ENCODE data around the gene OPCML. TPM values are rescaled to one million over a fixed set of nuclear protein-coding genes. Genes with fewer than 3 reads are reported as not detected.

OPCML gene
- total and polyA plus RNA-seq, 2 donors (not counting 1 experiment from before 2014, with no cell fraction given) = not detected

DNA sequence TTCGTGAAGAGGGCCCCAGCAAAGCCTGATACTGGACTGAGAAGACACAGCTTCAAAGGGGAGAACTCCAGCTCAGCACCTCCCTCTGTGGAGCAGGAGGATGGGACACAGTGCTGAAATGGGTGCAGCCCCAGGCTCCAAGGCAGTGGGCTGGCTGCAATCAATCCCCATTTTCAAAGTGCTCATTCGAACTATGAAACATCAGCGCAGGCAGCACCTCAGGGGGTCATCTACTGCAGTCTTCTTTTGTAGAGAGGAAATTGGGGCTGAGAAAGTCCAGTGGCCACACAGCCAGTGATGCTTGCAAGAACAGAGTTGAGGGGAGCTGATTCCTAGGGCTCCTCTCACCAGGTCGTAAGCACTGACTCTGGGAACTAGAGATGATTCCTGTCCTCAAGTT is 25.1 kb downstream of the OPCML start:
- H3K9me3 Mint-ChIP-seq (ENCODE audit: insufficient read depth) = no peaks in the 10 kb centered on the region
- intact Hi-C loops (cut with micrococcal nuclease) = no loop called here
- no peaks in the 10 kb centered on the region for H3K27me3 Mint-ChIP-seq
- no peaks in the 10 kb centered on the region for H3K36me3 ChIP-seq (replicated peaks in 1 of 2; ENCODE audit: control extremely low read depth in 1 of 2, control insufficient read depth in 1 of 2, extremely low read depth in 1 of 2, insufficient read depth in 2 of 2, low read length in 1 of 2)
- no peak for TF ChIP-seq EZH2 (IDR thresholded peaks at IDR 0.05; ENCODE audit: borderline replicate concordance, insufficient read depth, low read depth, low read length, poor library complexity, severe bottlenecking)
- TF ChIP-seq, protein P1, sequence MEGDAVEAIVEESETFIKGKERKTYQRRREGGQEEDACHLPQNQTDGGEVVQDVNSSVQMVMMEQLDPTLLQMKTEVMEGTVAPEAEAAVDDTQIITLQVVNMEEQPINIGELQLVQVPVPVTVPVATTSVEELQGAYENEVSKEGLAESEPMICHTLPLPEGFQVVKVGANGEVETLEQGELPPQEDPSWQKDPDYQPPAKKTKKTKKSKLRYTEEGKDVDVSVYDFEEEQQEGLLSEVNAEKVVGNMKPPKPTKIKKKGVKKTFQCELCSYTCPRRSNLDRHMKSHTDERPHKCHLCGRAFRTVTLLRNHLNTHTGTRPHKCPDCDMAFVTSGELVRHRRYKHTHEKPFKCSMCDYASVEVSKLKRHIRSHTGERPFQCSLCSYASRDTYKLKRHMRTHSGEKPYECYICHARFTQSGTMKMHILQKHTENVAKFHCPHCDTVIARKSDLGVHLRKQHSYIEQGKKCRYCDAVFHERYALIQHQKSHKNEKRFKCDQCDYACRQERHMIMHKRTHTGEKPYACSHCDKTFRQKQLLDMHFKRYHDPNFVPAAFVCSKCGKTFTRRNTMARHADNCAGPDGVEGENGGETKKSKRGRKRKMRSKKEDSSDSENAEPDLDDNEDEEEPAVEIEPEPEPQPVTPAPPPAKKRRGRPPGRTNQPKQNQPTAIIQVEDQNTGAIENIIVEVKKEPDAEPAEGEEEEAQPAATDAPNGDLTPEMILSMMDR (IDR thresholded peaks at IDR 0.05) = no peak
- H3K27ac Mint-ChIP-seq = no peak overlapping the region
- H3K4me3 Mint-ChIP-seq = no peak overlapping the region
- ChIA-PET CTCF (no interaction called here), POLR2A (no interaction called here)
- H3K4me2 ChIP-seq (replicated peaks; ENCODE audit: low read depth, low read length, poor library complexity, severe bottlenecking) = no peak overlapping the region
- WGBS (ENCODE audit: insufficient coverage) = 91% methylated on average over 4 of the region's 4 CpGs
- DNase-seq (no peak), ATAC-seq (ENCODE audit: low read depth) (no peak)
- no peaks in the 10 kb centered on the region for H3K4me1 ChIP-seq (ENCODE audit: control insufficient read depth in 2 of 2, insufficient read depth in 2 of 2, low read length in 2 of 2)
- no peak overlapping the region for H2AFZ ChIP-seq (ENCODE audit: insufficient read depth, low read depth, low read length, poor library complexity, severe bottlenecking)
- peaks cover 0 to 6% (median 0%) of the 10 kb centered on the region in 3 donors for H3K9me3 ChIP-seq (ENCODE audit: control extremely low read depth in 1 of 3, control insufficient read depth in 2 of 3, insufficient read depth in 1 of 3, low read length in 2 of 3)
- H3K27ac ChIP-seq (ENCODE audit: low read length in 2 of 2) = no peak overlapping the region
- H3K4me1 Mint-ChIP-seq = no peaks in the 10 kb centered on the region
- no peak overlapping the region for H3K4me3 ChIP-seq (ENCODE audit: control extremely low read depth in 1 of 5, extremely low read depth in 1 of 5, insufficient read depth in 1 of 5, low read depth in 2 of 5, low read length in 4 of 5)
- no peak overlapping the region for H3K9ac ChIP-seq (ENCODE audit: low read length)
- no peaks in the 10 kb centered on the region for H3K27me3 ChIP-seq (replicated peaks in 1 of 4; ENCODE audit: control extremely low read depth in 1 of 4, control insufficient read depth in 3 of 4, insufficient read depth in 4 of 4, low read length in 3 of 4)
- H4K20me1 ChIP-seq (ENCODE audit: control insufficient read depth, insufficient read depth, low read length, poor library complexity, severe bottlenecking) = no peaks in the 10 kb centered on the region
- H3K79me2 ChIP-seq (ENCODE audit: control insufficient read depth, insufficient read depth, low read length) = no peaks in the 10 kb centered on the region

DNA sequence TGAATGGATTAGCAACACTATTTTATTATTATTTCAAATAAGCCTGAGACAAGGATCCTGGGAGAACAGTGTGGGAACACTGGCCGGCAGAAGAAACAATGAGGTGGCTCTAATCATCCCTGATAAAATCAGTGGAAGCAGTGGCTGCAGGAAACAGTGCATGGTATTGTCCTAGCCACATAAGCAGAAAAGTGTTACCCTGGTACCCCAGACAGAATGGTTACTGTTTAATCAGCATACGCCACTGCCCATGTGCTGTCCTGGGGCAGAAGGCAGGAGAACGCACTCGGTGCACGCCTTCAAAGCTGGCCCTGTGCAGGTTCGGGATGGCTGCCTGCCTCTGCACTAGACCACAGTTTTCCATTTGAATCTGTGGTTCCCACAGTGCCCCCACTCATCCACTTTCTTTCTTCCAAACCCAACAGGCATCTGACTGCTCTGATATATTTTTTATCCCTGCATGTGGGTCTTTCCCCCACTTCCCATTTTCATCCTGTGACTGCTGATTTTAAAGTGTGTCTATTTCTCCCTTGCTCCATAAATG is 25.7 kb downstream of the OPCML start:
- Mint-ChIP-seq H3K27me3 (no peaks in the 10 kb centered on the region), H3K4me3 (no peak overlapping the region), H3K27ac (no peak overlapping the region), H3K9me3 (ENCODE audit: insufficient read depth) (no peaks in the 10 kb centered on the region), H3K4me1 (no peaks in the 10 kb centered on the region)
- no peaks in the 10 kb centered on the region for H3K4me1 ChIP-seq (ENCODE audit: control insufficient read depth in 2 of 2, insufficient read depth in 2 of 2, low read length in 2 of 2)
- no peak overlapping the region for H3K27ac ChIP-seq (ENCODE audit: low read length in 2 of 2)
- ATAC-seq (ENCODE audit: low read depth) = no peak
- H3K9me3 ChIP-seq (ENCODE audit: control extremely low read depth in 1 of 3, control insufficient read depth in 2 of 3, insufficient read depth in 1 of 3, low read length in 2 of 3) = peaks cover 0 to 7% (median 0%) of the 10 kb centered on the region in 3 donors
- 89% methylated on average over 6 of the region's 6 CpGs for WGBS (ENCODE audit: insufficient coverage)
- no peak overlapping the region for H3K4me2 ChIP-seq (replicated peaks; ENCODE audit: low read depth, low read length, poor library complexity, severe bottlenecking)
- H3K79me2 ChIP-seq (ENCODE audit: control insufficient read depth, insufficient read depth, low read length) = no peaks in the 10 kb centered on the region
- H3K9ac ChIP-seq (ENCODE audit: low read length) = no peak overlapping the region
- intact Hi-C loops (cut with micrococcal nuclease) = no loop called here
- H3K36me3 ChIP-seq (replicated peaks in 1 of 2; ENCODE audit: control extremely low read depth in 1 of 2, control insufficient read depth in 1 of 2, extremely low read depth in 1 of 2, insufficient read depth in 2 of 2, low read length in 1 of 2) = no peaks in the 10 kb centered on the region
- H4K20me1 ChIP-seq (ENCODE audit: control insufficient read depth, insufficient read depth, low read length, poor library complexity, severe bottlenecking) = no peaks in the 10 kb centered on the region
- no peak for DNase-seq
- no peaks in the 10 kb centered on the region for H3K27me3 ChIP-seq (replicated peaks in 1 of 4; ENCODE audit: control extremely low read depth in 1 of 4, control insufficient read depth in 3 of 4, insufficient read depth in 4 of 4, low read length in 3 of 4)
- POLR2A ChIA-PET = no interaction called here
- CTCF ChIA-PET = no interaction called here
- no peak overlapping the region for H3K4me3 ChIP-seq (ENCODE audit: control extremely low read depth in 1 of 5, extremely low read depth in 1 of 5, insufficient read depth in 1 of 5, low read depth in 2 of 5, low read length in 4 of 5)
- H2AFZ ChIP-seq (ENCODE audit: insufficient read depth, low read depth, low read length, poor library complexity, severe bottlenecking) = no peak overlapping the region
- TF ChIP-seq, protein P1 (IDR thresholded peaks at IDR 0.05) = no peak
- TF ChIP-seq EZH2 (IDR thresholded peaks at IDR 0.05; ENCODE audit: borderline replicate concordance, insufficient read depth, low read depth, low read length, poor library complexity, severe bottlenecking) = no peak
